Measurements from ENCODE around the gene USP17L28.
"Not testable (repeated sequence)": the region's sequence is repeated elsewhere in the genome, so short reads cannot be mapped to it uniquely, and the experiment has no call there.

USP17L28 gene

GRCh38 chr4:9348593-9348992 lies at the start of gene USP17L28:
USP17L28 (plus strand) TSS chr4:9348893; CDS start chr4:9348893, 0 bp downstream.
- DNase-seq (ENCODE audit: low spot score): not testable (repeated sequence)

- not testable (repeated sequence) for DNase-seq (ENCODE audit: low spot score)
These were observed 24.5 kb upstream of the USP17L28 start for GRCh38 chr4:9324191-9324590.

GRCh38 chr4:9324865-9325264 lies 23.8 kb upstream of the USP17L28 start, which contains the start of gene USP17L24:
USP17L24 (plus strand) TSS chr4:9325165; CDS start chr4:9325165, 0 bp downstream.
- not testable (repeated sequence) for DNase-seq (ENCODE audit: low spot score)

GRCh38 chr4:9329611-9330010 lies 19.1 kb upstream of the USP17L28 start, which contains the start of gene USP17L25:
USP17L25 (plus strand) TSS chr4:9329911; CDS start chr4:9329911, 0 bp downstream.
- DNase-seq (ENCODE audit: low spot score): not testable (repeated sequence)

- DNase-seq (ENCODE audit: low spot score): not testable (repeated sequence)
These were observed 14.3 kb upstream of the USP17L28 start, which contains the start of gene USP17L26 for GRCh38 chr4:9334358-9334757. USP17L26 (plus strand) TSS chr4:9334658; CDS start chr4:9334658, 0 bp downstream.

- DNase-seq (ENCODE audit: low spot score): not testable (repeated sequence)
These were observed 9.6 kb upstream of the USP17L28 start, which contains the start of gene USP17L5 for GRCh38 chr4:9339103-9339502. USP17L5 (plus strand) TSS chr4:9339403; CDS start chr4:9339403, 0 bp downstream.

- DNase-seq (ENCODE audit: low spot score): not testable (repeated sequence)
These were observed 4.8 kb upstream of the USP17L28 start, which contains the start of gene USP17L27 for GRCh38 chr4:9343848-9344247. USP17L27 (plus strand) TSS chr4:9344148; CDS start chr4:9344148, 0 bp downstream.

- DNase-seq (ENCODE audit: low spot score): not testable (repeated sequence)
These were observed 2.2 kb downstream of the USP17L28 start for GRCh38 chr4:9350866-9351265.

- DNase-seq (ENCODE audit: low spot score): not testable (repeated sequence)
These were observed 4.6 kb downstream of the USP17L28 start, which contains the start of gene USP17L29 for GRCh38 chr4:9353338-9353737. USP17L29 (plus strand) TSS chr4:9353638; CDS start chr4:9353638, 0 bp downstream.

- not testable (repeated sequence) for DNase-seq (ENCODE audit: low spot score)
These were observed 14.1 kb downstream of the USP17L28 start, which contains the start of gene USP17L30 for GRCh38 chr4:9362829-9363228. USP17L30 (plus strand) TSS chr4:9363129; CDS start chr4:9363129, 0 bp downstream.

- not testable (repeated sequence) for DNase-seq (ENCODE audit: low spot score)
These were observed 31.2 kb downstream of the USP17L28 start for GRCh38 chr4:9379881-9380280.

GRCh38 chr4:9381012-9381534 lies 32.4 kb downstream of the USP17L28 start:
- not testable (repeated sequence) for DNase-seq (ENCODE audit: low spot score)

- no peak for DNase-seq (ENCODE audit: low spot score)
These were observed 35.4 kb downstream of the USP17L28 start for GRCh38 chr4:9384126-9384525.

- not testable (repeated sequence) for DNase-seq (ENCODE audit: low spot score)
These were observed 40.3 kb downstream of the USP17L28 start for GRCh38 chr4:9389001-9389400.
